ENCODE data around the gene SHISA2. TPM values are rescaled to one million over a fixed set of nuclear protein-coding genes. Genes with fewer than 3 reads are reported as not detected.

SHISA2 gene
- polyA plus RNA-seq, 3 donors = not detected

DNA sequence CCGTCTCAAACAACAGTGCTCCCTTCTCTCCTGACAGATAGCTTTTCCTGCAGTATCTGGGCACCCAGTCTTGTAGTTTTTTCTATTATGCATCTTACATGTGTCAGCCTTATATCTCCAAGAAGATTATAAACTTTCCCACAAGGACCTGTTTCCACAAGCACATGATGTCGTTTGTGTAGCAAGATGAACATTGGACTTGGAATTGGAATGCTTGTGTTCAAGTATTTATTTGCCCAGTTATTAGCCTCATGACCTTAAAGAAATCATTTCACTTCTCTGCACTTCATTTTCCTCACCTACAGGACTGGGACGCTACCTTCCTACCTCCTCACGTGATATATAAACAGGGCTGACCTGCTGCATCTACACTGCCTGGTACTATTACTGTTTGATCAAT, 21.5 kb downstream of the SHISA2 start:
- Histone ChIP-seq H3K79me2 (ENCODE audit: insufficient read depth, low read length) (no peaks in the 10 kb centered on the region), H3K27ac (ENCODE audit: low read depth in 1 of 2, low read length in 2 of 2) (no peak overlapping the region), H3K4me3 (replicated peaks in 1 of 3; ENCODE audit: low read depth in 2 of 3, low read length in 3 of 3) (no peak overlapping the region), H3K36me3 (replicated peaks in 1 of 2; ENCODE audit: control insufficient read depth in 1 of 2, insufficient read depth in 2 of 2, low read length in 2 of 2) (no peaks in the 10 kb centered on the region), H3K4me1 (ENCODE audit: control insufficient read depth in 1 of 2, insufficient read depth in 2 of 2, low read length in 2 of 2) (no peaks in the 10 kb centered on the region), H3K4me2 (replicated peaks; ENCODE audit: extremely low read depth, low read length, poor library complexity, severe bottlenecking) (no peak overlapping the region), H3K27me3 (ENCODE audit: control insufficient read depth in 2 of 2, insufficient read depth in 2 of 2, low read length in 2 of 2) (no peaks in the 10 kb centered on the region), H4K20me1 (ENCODE audit: insufficient read depth, low read length) (no peaks in the 10 kb centered on the region), H3K9me3 (replicated peaks in 1 of 2; ENCODE audit: control insufficient read depth in 1 of 2, insufficient read depth in 1 of 2, low read length in 2 of 2) (peaks cover 0 to 17% of the 10 kb centered on the region in 2 donors), H2AFZ (ENCODE audit: insufficient read depth, low read depth, low read length, poor library complexity, severe bottlenecking) (no peak overlapping the region), H3K9ac (ENCODE audit: insufficient read depth, low read length, poor library complexity, severe bottlenecking) (no peak overlapping the region)
- H3K4me1 Mint-ChIP-seq = no peaks in the 10 kb centered on the region
- no peak for DNase-seq
- intact Hi-C loops (cut with micrococcal nuclease) = no loop called here
- H3K4me3 Mint-ChIP-seq = no peak overlapping the region
- 100% methylated on average over 1 of the region's 4 CpGs for WGBS (ENCODE audit: insufficient coverage)
- H3K27ac Mint-ChIP-seq = no peak overlapping the region
- no peak for TF ChIP-seq CTCF (IDR thresholded peaks at IDR 0.05)
- H3K27me3 Mint-ChIP-seq (ENCODE audit: low read depth in 3 of 3) = peaks cover 2 to 7% (median 2%) of the 10 kb centered on the region in 3 donors
- peaks cover 6 to 25% (median 17%) of the 10 kb centered on the region in 7 donors for H3K9me3 Mint-ChIP-seq
- no peaks in the 10 kb centered on the region for H3K36me3 Mint-ChIP-seq

- Histone ChIP-seq H3K9ac (ENCODE audit: insufficient read depth, low read length, poor library complexity, severe bottlenecking) (no peak overlapping the region), H3K9me3 (replicated peaks in 1 of 2; ENCODE audit: control insufficient read depth in 1 of 2, insufficient read depth in 1 of 2, low read length in 2 of 2) (peaks cover 0 to 17% of the 10 kb centered on the region in 2 donors), H3K27ac (ENCODE audit: low read depth in 1 of 2, low read length in 2 of 2) (no peak overlapping the region), H3K4me1 (ENCODE audit: control insufficient read depth in 1 of 2, insufficient read depth in 2 of 2, low read length in 2 of 2) (no peaks in the 10 kb centered on the region), H3K27me3 (ENCODE audit: control insufficient read depth in 2 of 2, insufficient read depth in 2 of 2, low read length in 2 of 2) (no peaks in the 10 kb centered on the region), H4K20me1 (ENCODE audit: insufficient read depth, low read length) (no peaks in the 10 kb centered on the region), H2AFZ (ENCODE audit: insufficient read depth, low read depth, low read length, poor library complexity, severe bottlenecking) (no peak overlapping the region), H3K79me2 (ENCODE audit: insufficient read depth, low read length) (no peaks in the 10 kb centered on the region), H3K4me3 (replicated peaks in 1 of 3; ENCODE audit: low read depth in 2 of 3, low read length in 3 of 3) (no peak overlapping the region), H3K4me2 (replicated peaks; ENCODE audit: extremely low read depth, low read length, poor library complexity, severe bottlenecking) (no peak overlapping the region), H3K36me3 (replicated peaks in 1 of 2; ENCODE audit: control insufficient read depth in 1 of 2, insufficient read depth in 2 of 2, low read length in 2 of 2) (no peaks in the 10 kb centered on the region)
- 88% methylated on average over 4 of the region's 4 CpGs for WGBS (ENCODE audit: insufficient coverage)
- no peak for DNase-seq
- intact Hi-C loops (cut with micrococcal nuclease) = no loop called here
- no peak for TF ChIP-seq CTCF (IDR thresholded peaks at IDR 0.05)
- H3K4me3 Mint-ChIP-seq = no peak overlapping the region
- no peak overlapping the region for H3K27ac Mint-ChIP-seq
- no peaks in the 10 kb centered on the region for H3K4me1 Mint-ChIP-seq
- H3K36me3 Mint-ChIP-seq = no peaks in the 10 kb centered on the region
- peaks cover 2 to 9% (median 4%) of the 10 kb centered on the region in 3 donors for H3K27me3 Mint-ChIP-seq (ENCODE audit: low read depth in 3 of 3)
- H3K9me3 Mint-ChIP-seq = peaks cover 6 to 25% (median 17%) of the 10 kb centered on the region in 7 donors
Observed at GRCh38 chr13:26029581-26030136, 22.2 kb downstream of the SHISA2 start.

All from CD14-positive monocyte (primary cell).